Measurements from ENCODE around the gene HMGA1.
A peak's percentile ranks its signal among the peaks of the same experiment; 100 is the strongest.
"Not testable (repeated sequence)": the region's sequence is repeated elsewhere in the genome, so short reads cannot be mapped to it uniquely, and the experiment has no call there.

Gene HMGA1

DNA sequence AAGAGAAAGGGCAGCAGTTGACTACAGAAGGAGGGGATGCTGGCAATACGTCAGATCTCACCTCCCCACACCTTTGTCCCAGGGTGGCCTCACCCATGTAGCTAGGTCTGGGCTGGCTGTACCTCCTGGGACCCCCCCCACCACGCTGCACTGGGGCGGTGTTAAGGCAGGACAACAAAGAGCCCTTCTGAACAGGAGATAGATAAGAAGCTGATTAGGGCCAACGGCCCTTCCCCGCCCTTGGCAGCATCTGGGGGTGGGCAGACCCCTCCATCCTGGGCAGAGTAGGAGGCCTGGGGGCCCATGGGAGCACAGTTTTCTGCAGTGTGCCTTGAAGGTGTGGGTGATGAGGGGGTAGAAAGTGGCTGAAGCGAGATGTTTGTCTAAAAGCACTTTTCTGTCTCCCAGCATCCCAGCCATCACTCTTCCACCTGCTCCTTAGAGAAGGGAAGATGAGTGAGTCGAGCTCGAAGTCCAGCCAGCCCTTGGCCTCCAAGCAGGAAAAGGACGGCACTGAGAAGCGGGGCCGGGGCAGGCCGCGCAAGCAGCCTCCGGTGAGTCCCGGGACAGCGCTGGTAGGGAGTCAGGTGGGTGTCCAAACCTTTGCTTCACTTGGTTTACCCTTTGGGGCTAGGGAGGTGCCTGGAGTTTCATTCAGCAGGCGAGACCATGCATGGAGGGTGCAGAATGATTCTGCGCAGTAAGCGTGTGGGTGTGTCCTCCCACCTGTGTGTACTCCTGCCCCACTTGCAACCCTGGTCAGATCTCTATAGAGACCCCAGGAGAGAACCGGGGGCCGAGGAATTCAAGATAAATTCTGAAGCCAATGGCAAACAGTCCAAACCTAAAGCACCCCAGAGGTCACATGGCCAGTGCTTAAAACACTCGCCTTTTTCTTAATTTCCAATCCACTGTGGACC, 3.9 kb downstream of the HMGA1 start:
- no peak for DNase-seq (ENCODE audit: low spot score)

DNA sequence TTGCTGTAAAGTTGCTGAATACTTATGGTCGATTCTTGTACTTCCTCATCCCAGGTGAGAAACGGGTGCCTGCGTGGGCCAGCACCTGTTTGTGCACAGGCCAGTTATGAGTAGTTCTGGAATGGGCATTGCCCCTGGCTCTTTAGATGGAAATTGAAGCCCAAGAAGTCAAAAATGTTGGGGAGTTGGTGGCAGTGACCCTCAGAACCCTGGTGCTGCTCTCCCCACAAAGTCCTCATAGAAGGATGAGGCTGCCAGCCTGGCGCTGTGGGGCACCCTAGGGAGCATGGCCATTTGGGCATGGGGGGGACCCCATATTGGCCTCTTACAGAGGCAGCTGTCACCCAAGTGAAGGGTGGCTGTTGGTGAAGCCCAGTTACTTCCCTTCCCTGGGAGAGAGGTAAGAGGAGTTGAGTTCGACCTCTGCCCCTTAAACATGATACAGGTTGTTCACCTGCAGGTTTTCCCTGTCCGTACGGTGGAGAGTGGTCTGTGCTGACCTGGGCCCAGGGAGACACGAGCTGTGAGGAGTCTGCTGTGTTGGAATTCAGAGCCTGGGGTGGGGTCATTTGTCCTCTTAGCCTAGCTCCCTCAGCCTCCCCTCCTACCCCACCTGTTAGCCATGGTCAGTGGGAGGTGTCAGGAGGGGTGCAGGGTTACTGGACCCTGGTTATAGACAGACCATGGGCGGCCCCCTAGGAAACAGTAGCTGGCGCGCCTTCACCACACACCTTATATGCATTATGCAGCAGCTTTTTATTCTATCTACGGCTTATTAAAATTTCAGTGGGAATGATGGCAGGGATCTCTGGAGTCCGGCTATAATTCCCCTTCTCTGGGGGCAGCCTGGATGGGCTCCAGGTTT, 4.9 kb downstream of the HMGA1 start:
- DNase-seq (ENCODE audit: low spot score), result no peak

DNA sequence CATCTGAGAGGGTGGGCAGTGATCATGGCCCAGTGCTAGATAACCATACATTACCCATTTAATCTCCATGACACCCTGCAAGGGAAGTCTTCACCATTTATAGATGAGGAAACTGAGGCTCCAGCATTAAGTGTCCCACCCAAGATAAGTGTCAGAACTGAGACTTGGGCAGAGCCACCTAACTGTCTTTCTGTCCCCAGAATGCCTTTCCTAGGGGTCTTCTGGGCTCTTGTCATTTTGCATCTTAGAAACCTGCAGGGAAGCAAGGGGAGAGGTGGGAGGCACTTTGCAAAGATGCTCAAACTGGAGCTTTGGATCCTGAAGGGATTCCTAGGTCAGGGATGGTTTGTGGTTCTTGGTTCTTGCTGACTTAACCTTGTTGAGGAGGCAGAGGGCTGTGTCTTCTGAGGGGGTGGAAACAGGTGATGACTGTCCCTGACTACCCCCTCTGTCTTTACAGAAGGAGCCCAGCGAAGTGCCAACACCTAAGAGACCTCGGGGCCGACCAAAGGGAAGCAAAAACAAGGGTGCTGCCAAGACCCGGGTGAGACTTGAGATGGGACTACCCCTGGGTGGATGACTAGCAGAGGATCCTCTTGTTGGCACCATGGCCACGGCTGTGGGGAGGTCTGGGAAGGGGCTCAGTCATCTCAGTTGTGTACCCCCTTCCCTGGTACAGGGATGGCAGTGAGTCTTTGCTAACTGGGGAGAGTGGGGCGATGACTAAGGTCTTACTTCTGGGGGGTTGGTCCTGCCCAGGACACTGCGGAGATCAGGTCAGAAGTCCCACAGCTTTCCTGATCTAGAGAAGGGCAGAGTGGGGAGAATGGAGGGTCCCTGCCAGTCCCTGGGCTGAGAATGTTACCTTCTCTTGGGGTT, 5.8 kb downstream of the HMGA1 start:
- no peak for DNase-seq (ENCODE audit: low spot score)

DNA sequence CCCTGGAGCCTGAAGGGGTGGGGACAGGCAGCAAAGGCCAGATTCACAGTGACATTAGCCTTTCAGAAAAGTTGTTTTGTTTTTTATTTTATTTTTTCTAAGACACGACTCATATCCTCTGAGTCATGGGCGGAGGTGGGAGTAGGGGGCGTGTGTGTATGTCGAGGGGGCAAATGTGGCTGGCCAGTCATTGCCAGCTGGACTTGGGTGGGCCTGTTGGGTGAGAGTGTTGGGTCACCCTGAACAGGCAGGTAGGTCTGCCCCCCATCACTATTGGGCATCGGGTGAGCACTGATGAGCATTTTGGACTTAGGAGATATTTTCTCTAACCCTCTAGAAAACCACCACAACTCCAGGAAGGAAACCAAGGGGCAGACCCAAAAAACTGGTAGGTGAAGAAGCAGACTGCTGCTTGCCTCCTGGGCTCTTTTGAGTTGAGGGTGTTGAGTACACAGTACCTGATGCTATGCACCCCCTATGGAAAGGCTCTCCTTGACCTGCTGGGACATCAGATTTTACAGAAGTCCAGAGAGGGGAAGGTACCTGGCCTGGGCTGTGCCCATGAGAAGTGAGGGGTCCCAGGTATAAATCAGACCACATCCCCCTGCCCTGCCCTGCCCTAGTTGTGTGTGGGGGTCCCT, 6.6 kb downstream of the HMGA1 start:
- peak; percentile 88 for DNase-seq (ENCODE audit: low spot score)

DNA sequence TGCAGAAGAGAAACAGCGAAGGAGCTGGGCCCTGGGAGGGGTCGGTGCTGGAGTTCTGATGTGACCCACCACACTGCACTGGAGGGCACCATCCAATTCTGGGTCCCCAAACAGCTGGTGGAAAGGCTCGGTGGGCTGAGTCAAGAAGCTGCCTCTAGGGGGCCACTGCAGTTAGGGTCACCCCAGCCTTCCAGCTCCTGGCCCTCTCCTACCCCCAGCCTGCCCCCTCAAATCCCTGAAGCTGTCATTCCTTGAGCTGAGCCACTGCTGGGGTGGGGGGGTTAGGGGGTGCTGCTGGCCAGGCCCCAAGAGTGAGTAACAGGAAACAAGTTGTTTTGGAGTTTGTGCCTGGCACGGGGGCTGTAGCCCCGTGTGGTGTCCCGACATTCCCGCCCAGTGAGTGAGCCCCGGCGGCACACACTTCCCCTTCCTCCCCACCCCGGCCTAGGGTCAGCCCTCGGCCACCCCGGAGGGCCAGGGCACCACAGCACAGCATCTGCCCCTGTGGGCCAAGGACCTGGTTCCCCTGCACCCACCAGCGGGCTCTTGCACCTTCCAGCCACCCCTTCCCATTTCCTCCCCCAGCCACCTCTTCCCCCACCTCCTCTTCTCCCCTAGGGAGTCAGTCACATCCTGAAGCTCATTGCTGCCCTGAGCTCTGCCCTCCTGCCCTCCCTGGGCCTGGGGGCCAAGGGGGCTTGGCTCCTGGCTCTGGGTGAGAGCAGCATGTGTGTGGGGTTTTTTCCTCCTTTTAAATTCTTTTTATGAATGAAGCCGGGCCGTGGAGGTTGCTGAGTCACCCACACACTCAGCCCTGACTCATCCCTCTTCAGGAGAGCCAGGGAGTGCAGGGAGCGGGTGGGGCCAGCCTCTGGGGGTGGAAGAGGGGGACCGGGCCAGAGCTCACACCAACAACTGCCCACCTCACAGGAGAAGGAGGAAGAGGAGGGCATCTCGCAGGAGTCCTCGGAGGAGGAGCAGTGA, 7.5 kb downstream of the HMGA1 start:
- DNase-seq (ENCODE audit: low spot score), result peak; percentile 98

DNA sequence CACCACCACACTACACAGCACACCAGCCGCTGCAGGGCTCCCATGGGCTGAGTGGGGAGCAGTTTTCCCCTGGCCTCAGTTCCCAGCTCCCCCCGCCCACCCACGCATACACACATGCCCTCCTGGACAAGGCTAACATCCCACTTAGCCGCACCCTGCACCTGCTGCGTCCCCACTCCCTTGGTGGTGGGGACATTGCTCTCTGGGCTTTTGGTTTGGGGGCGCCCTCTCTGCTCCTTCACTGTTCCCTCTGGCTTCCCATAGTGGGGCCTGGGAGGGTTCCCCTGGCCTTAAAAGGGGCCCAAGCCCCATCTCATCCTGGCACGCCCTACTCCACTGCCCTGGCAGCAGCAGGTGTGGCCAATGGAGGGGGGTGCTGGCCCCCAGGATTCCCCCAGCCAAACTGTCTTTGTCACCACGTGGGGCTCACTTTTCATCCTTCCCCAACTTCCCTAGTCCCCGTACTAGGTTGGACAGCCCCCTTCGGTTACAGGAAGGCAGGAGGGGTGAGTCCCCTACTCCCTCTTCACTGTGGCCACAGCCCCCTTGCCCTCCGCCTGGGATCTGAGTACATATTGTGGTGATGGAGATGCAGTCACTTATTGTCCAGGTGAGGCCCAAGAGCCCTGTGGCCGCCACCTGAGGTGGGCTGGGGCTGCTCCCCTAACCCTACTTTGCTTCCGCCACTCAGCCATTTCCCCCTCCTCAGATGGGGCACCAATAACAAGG, 8.5 kb downstream of the HMGA1 start:
- not testable (repeated sequence) for DNase-seq (ENCODE audit: low spot score)

DNA sequence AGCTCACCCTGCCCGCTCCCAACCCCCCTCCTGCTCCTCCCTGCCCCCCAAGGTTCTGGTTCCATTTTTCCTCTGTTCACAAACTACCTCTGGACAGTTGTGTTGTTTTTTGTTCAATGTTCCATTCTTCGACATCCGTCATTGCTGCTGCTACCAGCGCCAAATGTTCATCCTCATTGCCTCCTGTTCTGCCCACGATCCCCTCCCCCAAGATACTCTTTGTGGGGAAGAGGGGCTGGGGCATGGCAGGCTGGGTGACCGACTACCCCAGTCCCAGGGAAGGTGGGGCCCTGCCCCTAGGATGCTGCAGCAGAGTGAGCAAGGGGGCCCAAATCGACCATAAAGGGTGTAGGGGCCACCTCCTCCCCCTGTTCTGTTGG, 9.1 kb downstream of the HMGA1 start:
- DNase-seq (ENCODE audit: low spot score), result not testable (repeated sequence)

DNA sequence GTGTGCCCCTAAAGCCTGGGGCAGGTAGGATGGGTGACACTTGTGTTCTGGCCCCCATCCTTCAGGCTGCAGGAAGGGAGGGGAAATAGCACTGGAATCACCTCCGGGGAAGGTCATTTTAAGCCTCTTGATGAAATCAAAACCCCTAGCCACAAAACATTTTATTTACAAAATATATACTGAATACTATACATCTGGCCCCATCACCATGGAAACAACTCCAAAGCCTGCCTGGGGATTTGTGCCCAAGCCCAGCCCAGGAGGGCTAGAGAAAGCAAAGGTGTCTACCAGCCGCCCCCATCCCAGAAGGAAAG, 9.5 kb downstream of the HMGA1 start:
- DNase-seq (ENCODE audit: low spot score), result no peak

DNA sequence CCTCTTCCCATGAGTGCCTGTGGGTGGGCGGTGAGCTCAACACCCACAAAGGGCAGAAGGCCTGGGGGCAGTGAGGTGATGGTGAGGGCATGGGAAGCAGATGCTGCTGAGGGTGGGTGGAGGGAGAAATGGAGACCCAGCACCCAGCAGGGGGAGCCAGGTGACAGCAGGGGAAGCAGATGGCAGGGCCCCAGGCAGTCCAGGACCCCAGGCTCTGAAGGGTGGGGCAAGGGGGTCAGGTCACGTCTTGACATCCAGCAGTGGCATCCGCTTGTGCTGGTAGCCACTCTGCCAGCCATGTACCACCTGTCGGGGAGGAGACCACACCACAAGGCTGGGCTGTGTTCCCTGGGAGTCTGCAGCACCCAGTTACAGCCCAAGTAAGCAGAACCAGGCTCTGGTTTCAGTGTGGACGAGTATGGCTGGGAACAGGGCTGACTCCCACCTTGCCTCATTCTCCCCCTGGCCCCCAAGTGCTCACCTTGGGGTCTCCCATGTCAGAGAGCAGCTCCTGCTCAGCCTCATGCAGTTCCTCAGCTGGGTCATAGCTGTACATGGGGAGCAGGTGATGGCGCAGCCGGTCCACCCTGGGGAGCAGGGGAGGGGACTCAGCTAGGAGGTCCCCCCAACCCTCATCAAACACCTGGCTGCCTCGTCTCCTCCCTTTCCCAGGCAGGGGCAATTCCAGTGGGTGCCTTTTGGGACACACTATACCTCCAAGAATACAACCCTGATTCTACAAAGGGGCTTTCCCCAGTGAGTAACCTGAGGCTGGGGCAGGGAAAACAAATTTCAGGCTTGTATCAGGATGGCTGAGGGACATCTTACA, 10.1 kb downstream of the HMGA1 start:
- DNase-seq (ENCODE audit: low spot score), result no peak

DNA sequence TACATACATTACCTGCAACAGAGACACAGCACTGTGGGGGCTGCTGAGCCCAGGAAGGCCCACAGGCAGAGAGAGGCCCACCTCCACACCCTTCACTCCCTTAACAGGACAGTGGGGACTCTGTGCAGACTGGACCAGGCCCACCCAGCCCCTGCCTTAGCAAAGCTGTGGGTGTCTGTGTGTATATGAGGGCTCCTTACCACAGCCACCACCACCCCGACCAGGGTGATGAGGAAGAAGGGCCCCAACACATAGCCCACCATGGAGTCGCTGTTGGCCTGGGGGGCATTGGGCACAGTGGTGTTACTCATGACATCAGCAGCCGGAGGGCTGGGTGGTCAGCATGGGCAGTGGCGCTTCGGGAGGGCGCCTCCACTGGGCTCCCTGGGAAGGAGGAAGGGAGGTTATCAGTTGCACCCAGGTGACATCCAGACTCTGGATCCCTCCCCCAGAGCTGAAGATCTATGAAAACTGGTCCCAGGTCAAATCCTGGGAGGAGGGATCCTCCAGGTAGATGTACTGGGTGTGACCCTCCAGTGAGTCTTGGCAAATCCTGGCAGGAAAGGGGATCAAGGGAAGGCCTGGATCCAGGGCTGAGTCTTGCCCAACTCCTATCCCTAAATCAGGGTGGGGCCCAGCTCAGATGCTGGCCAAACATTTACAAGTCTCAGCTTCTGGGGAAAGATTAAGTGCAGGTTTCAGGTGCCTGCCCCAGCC, 11.0 kb downstream of the HMGA1 start:
- DNase-seq (ENCODE audit: low spot score), result no peak

DNA sequence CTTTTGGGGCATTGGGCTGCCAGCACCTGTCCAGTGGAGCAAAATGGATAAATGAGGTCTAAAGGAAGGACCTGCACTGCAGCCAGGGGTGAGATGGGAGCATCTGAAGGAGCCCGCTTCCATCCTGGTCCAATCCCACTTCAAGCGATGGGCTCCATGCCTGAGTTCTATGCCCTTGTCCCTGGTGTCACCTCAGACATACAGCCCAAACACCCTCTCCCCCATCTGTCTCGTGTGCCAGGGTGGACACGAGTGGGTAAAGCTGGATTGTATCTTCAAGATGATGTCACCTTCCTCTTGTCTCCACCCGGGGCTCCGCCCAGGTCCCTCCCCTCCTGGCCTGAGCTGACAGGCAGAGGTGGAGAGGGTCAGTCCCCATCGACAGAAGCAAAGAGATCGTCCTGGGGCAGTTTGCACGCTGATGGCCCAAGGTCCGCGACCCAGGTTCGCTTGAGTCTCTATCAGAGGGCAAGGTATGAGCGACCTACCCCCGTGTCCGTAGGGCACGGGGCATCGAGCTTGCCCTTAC, 11.6 kb downstream of the HMGA1 start:
- no peak for DNase-seq (ENCODE audit: low spot score)

DNA sequence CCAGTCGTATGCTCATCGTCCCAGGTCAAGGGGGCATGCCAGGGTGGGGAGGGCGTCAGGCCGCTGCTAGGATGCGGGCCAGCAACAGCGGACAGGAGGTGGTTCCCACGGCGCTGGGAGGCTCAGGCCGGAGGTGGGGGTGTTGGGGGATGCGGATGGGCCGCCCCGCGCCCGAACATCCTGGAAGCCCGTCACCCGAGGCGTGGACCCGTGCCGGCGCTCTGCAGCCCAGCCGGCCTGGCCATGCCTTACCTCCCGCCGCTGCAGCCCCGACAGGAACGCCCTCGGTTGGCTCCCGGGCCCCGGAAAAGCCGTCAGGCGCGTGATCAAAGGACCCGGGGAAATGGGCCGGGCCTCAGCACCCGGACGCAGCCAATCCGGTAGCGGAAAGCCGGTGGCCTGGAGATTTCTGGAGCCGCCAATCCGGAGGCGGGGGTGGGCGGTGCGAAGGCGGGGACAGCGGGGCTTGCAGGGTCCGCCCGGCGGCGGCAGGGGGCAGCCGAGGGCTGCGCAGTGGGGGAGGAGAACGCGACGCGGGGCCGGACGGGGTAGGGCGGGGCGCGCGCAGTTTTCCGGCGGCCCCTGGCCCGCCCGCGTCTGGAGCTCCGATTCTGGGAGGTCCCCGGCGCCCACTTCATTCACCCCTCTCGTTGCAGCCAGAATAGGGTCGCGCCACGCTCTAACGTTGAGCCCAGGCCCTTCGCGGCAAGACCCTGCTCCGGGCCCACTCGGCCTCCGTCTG, 12.2 kb downstream of the HMGA1 start, which contains the start of gene SMIM29:
TSS of gene SMIM29 (minus strand) at position 280 of the 742 bp plus-strand sequence. CDS start 1,215 bp downstream, outside the sequence.
- DNase-seq (ENCODE audit: low spot score), result peak; percentile 93

DNA sequence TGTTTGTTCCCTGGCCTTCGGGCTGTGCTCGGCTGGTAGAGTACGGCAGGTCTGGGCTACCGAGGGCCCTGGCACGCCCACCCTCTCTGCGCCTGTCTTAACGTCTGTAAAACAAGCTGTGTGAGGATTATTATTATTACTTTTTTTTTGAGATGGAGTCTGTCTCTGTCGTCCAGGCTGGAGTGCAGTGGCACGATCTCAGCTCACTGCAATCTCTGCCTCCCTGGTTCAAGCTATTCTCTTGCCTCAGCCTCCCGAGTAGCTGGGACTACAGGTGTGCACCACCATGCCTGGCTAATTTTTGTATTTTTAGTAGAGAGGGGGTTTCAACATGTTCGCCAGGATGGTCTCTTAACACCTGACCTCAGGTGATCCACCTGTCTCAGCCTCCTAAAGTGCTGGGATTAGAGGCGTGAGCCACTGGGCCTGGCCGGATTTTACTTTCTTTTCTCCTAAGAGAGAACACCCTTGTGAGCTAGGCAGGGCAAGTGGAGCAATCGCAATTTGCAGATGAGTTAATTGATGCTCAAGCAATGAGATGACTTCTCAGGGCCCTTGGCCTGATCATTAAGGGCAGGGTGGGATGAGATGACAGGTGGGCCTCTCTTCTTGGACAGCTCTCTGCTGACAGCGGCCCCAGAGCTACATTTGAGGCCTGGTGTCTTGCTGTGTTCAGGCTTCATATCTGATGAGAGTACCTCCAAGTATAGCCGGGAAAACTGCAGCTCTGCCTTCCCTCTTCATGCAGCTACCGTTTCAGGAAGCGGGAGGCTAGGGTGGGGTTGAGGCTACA, 13.0 kb downstream of the HMGA1 start:
- no peak for DNase-seq (ENCODE audit: low spot score)

DNA sequence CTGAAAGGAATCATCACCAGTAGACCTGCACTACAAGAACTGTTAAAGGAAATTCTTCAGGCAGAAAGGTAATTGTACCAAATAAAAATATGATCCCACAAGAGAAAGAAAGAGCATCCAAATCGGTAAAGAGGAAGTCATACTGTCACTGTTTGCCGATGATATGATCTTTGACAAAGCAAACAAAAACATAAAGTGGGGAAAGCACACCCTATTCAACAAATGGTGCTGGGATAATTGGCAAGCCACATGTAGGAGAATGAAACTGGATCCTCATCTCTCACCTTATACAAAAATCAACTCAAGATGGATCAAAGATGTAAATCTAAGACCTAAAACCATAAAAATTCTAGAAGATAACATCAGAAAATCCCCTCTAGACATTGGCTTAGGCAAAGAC, 15.7 kb downstream of the HMGA1 start:
- not testable (repeated sequence) for DNase-seq (ENCODE audit: low spot score)

DNA sequence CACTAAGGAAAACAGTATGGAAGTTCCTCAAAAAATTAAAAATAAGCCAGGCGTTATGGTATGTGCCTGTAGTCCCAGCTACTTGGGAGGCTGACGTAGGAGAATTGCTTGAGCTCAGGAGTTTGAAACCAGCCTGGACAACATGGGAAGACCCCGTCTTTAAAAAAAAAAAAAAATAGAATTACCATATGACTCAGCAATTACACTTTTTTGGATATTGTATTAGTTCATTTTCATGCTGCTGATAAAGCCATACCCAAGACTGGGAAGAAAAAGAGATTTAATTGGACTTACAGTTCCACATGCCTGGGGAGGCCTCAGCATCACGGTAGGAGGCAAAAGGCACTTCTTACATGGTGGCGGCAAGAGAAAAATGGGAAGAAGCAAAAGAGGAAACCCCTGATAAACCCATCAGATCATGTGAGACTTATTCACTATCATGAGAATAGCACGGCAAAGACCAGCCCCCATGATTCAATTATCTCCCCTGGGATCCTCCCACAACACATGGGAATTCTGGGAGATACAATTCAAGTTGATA, 22.9 kb downstream of the HMGA1 start:
- no peak for DNase-seq (ENCODE audit: low spot score)

All from kidney capillary endothelial cell (primary cell).